ENCODE data around the gene PAXX. TPM values are rescaled to one million over a fixed set of nuclear protein-coding genes. Genes with fewer than 3 reads are reported as not detected.

The PAXX gene
- total and polyA plus RNA-seq, 2 donors (not counting 1 experiment from before 2014, with no cell fraction given): 74.8 to 167 TPM

- H3K9ac ChIP-seq (ENCODE audit: low read length): no peak overlapping the region
- ATAC-seq (ENCODE audit: low read depth) (peak; percentile 63), DNase-seq (peak; percentile 68)
- TF ChIP-seq EZH2 (IDR thresholded peaks at IDR 0.05; ENCODE audit: borderline replicate concordance, insufficient read depth, low read depth, low read length, poor library complexity, severe bottlenecking) (no peak), CTCF (IDR thresholded peaks at IDR 0.05) (no peak)
- H3K9me3 ChIP-seq (ENCODE audit: control extremely low read depth in 1 of 3, control insufficient read depth in 2 of 3, insufficient read depth in 1 of 3, low read length in 2 of 3): peaks cover 0 to 13% (median 0%) of the 10 kb centered on the region in 3 donors
- Mint-ChIP-seq H3K4me1 (peaks cover 5% of the 10 kb centered on the region), H3K4me3 (no peak overlapping the region), H3K9me3 (ENCODE audit: insufficient read depth) (no peaks in the 10 kb centered on the region), H3K27ac (no peak overlapping the region), H3K27me3 (peaks cover 12% of the 10 kb centered on the region)
- CTCF ChIA-PET: no interaction called here
- H3K79me2 ChIP-seq (ENCODE audit: control insufficient read depth, insufficient read depth, low read length): no peaks in the 10 kb centered on the region
- no peaks in the 10 kb centered on the region for H3K36me3 ChIP-seq (replicated peaks in 1 of 2; ENCODE audit: control extremely low read depth in 1 of 2, control insufficient read depth in 1 of 2, extremely low read depth in 1 of 2, insufficient read depth in 2 of 2, low read length in 1 of 2)
- POLR2A ChIA-PET: interaction anchor here (0.6 to 1.1 kb wide), 3 partner anchors 14 to 487 kb away, joined by 3 to 4 read pairs (median 3); partner anchors contain the start of gene PAXX
- no peaks in the 10 kb centered on the region for H4K20me1 ChIP-seq (ENCODE audit: control insufficient read depth, insufficient read depth, low read length, poor library complexity, severe bottlenecking)
- peaks cover 0 to 59% (median 8%) of the 10 kb centered on the region in 4 experiments for H3K27me3 ChIP-seq (replicated peaks in 1 of 4; ENCODE audit: control extremely low read depth in 1 of 4, control insufficient read depth in 3 of 4, insufficient read depth in 4 of 4, low read length in 3 of 4)
- intact Hi-C loops (cut with micrococcal nuclease): no loop called here
- H3K27ac ChIP-seq (ENCODE audit: low read length in 2 of 2): no peak overlapping the region
- H3K4me3 ChIP-seq (ENCODE audit: control extremely low read depth in 1 of 5, extremely low read depth in 1 of 5, insufficient read depth in 1 of 5, low read depth in 2 of 5, low read length in 4 of 5): peak overlapping the region in 3 of 5 experiments; percentile 2 to 29 (median 14)
- 5% methylated on average over 59 of the region's 78 CpGs for WGBS (ENCODE audit: insufficient coverage)
- H3K4me2 ChIP-seq (replicated peaks; ENCODE audit: low read depth, low read length, poor library complexity, severe bottlenecking): peak overlapping the region; percentile 77
- H3K4me1 ChIP-seq (ENCODE audit: control insufficient read depth in 2 of 2, insufficient read depth in 2 of 2, low read length in 2 of 2): peaks cover 3 to 5% of the 10 kb centered on the region in 2 donors
- peak overlapping the region; percentile 22 for H2AFZ ChIP-seq (ENCODE audit: insufficient read depth, low read depth, low read length, poor library complexity, severe bottlenecking)
These were observed 14.0 kb upstream of the PAXX start for GRCh38 chr9:136978073-136978864.
